ENCODE results near the gene STAG1.

Gene STAG1

DNA sequence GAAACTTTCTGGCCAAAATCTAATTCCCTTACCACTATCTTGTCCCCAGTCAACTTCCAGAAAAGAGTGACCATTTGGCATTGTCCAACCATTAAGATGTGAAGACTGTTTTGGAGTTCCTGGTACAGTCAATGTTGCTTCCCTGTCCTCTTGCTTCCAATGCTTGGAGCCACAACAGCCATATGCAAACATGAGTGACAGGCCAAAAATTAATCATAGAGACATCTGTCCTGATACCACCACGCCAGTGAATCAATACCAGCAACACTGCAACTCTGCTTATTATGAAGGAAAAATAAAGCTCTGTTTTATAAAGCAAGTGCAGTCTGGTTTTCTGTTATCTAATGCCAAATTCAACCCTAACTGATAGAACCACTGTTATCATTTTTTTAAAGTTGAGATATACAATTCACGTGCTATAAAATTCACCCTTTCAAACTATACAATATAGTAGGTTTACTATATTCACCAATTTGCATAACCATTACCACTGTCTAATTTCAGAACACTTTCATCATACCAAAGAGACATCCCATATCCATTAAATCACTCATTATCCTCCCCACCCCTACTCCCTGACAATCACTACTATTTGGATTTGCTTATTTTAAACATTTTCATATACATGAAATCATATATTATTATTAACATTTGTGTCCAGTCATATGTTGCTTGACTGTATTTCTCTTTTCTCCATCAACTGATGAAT, 76.9 kb downstream of the STAG1 start:
- Histone ChIP-seq H4K20me1 (ENCODE audit: low read depth, low read length) (no peaks in the 10 kb centered on the region), H3K79me2 (ENCODE audit: insufficient read depth, low read length) (peaks cover 96% of the 10 kb centered on the region)

DNA sequence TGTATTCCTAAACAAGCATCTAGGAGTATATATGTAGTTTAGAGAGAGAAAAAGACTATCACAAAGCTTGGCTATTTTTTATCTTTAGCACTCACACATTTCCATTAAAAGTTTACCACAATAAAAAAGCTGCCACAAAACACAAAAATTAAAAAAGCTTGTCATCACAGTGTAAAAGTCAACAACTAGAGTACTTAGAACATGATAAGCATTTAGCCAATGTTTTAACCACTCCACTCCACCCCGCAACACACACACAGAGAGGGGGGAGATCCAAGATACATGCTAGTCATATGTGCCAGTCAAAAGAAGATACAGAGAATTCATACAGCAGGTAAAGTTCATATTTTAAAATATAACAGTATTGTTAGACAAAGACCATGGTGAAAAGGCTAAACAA, 79.7 kb downstream of the STAG1 start:
- Histone ChIP-seq H3K79me2 (ENCODE audit: insufficient read depth, low read length) (peaks cover 94% of the 10 kb centered on the region), H3K4me3 (ENCODE audit: insufficient read depth, low read length, poor library complexity, severe bottlenecking) (no peak overlapping the region), H2AFZ (ENCODE audit: low read depth, low read length, severe bottlenecking) (no peak overlapping the region), H3F3A (ENCODE audit: insufficient read depth) (0 out of 2 replicates have a peak, but pooled peaks cover 7% of the 10 kb centered on the region), H3K27me3 (ENCODE audit: low read length) (no peaks in the 10 kb centered on the region), H3K9me2 (replicated peaks; ENCODE audit: insufficient read depth, low read length) (no peaks in the 10 kb centered on the region), H4K20me1 (ENCODE audit: low read depth, low read length) (no peaks in the 10 kb centered on the region), H3K27ac (ENCODE audit: low read depth, low read length) (no peak overlapping the region), H3K9me3 (ENCODE audit: insufficient read depth, low read length) (no peaks in the 10 kb centered on the region), H3K36me3 (ENCODE audit: low read length) (no peaks in the 10 kb centered on the region), H3K4me2 (ENCODE audit: low read depth, low read length, poor library complexity, severe bottlenecking) (no peak overlapping the region), H3K9ac (ENCODE audit: low read length) (no peak overlapping the region)
- TF ChIP-seq EZH2phosphoT487 (conservative IDR thresholded peaks at IDR 0.05; ENCODE audit: low read length) = no peak
- TF ChIP-seq, protein P1, sequence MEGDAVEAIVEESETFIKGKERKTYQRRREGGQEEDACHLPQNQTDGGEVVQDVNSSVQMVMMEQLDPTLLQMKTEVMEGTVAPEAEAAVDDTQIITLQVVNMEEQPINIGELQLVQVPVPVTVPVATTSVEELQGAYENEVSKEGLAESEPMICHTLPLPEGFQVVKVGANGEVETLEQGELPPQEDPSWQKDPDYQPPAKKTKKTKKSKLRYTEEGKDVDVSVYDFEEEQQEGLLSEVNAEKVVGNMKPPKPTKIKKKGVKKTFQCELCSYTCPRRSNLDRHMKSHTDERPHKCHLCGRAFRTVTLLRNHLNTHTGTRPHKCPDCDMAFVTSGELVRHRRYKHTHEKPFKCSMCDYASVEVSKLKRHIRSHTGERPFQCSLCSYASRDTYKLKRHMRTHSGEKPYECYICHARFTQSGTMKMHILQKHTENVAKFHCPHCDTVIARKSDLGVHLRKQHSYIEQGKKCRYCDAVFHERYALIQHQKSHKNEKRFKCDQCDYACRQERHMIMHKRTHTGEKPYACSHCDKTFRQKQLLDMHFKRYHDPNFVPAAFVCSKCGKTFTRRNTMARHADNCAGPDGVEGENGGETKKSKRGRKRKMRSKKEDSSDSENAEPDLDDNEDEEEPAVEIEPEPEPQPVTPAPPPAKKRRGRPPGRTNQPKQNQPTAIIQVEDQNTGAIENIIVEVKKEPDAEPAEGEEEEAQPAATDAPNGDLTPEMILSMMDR (IDR thresholded peaks at IDR 0.05; ENCODE audit: insufficient read depth, low read length, poor library complexity, severe bottlenecking) = no peak

More for the DNA sequence above, 76.9 kb downstream of the STAG1 start:
- no peaks in the 10 kb centered on the region for H3K27me3 ChIP-seq (ENCODE audit: low read length)
- no peaks in the 10 kb centered on the region for H3K36me3 ChIP-seq (ENCODE audit: low read length)
- no peak overlapping the region for H3K4me3 ChIP-seq (ENCODE audit: insufficient read depth, low read length, poor library complexity, severe bottlenecking)
- peaks cover 7% of the 10 kb centered on the region; the same call in 1 of the 2 replicates for H3F3A ChIP-seq (ENCODE audit: insufficient read depth)
- TF ChIP-seq EZH2phosphoT487 (conservative IDR thresholded peaks at IDR 0.05; ENCODE audit: low read length) = no peak
- TF ChIP-seq, protein P1 (IDR thresholded peaks at IDR 0.05; ENCODE audit: insufficient read depth, low read length, poor library complexity, severe bottlenecking) = no peak
- no peak overlapping the region for H2AFZ ChIP-seq (ENCODE audit: low read depth, low read length, severe bottlenecking)
- H3K9me3 ChIP-seq (ENCODE audit: insufficient read depth, low read length) = no peaks in the 10 kb centered on the region
- no peak overlapping the region for H3K9ac ChIP-seq (ENCODE audit: low read length)
- H3K9me2 ChIP-seq (replicated peaks; ENCODE audit: insufficient read depth, low read length) = no peaks in the 10 kb centered on the region
- peak overlapping the region; percentile 66; the same call in 1 of the 2 replicates for H3K27ac ChIP-seq (ENCODE audit: low read depth, low read length)
- H3K4me2 ChIP-seq (ENCODE audit: low read depth, low read length, poor library complexity, severe bottlenecking) = peak overlapping the region; percentile 45

DNA sequence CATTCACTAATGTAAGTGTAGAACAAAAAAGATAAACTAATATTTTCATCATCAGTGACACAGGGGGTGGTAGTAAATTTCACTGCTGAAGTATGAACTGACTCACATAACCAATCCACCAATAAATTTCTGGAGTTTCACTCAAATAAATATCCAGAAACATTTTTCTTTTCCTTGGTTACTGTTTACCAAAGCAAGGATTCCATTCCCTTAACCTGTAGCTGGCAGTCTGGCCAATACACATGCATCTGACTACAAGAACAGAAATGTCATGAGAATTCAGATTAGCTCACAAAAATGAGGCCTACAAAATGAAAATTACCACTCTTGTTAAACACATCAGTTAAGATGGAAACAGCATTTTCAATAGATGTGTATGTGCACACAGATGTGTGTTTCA, 80.3 kb downstream of the STAG1 start:
- H3K4me3 ChIP-seq (ENCODE audit: insufficient read depth, low read length, poor library complexity, severe bottlenecking) = no peak overlapping the region
- H3K27me3 ChIP-seq (ENCODE audit: low read length) = no peaks in the 10 kb centered on the region
- H3K79me2 ChIP-seq (ENCODE audit: insufficient read depth, low read length) = peaks cover 94% of the 10 kb centered on the region
- H2AFZ ChIP-seq (ENCODE audit: low read depth, low read length, severe bottlenecking) = no peak overlapping the region
- no peaks in the 10 kb centered on the region for H3K9me3 ChIP-seq (ENCODE audit: insufficient read depth, low read length)
- H3K9me2 ChIP-seq (replicated peaks; ENCODE audit: insufficient read depth, low read length) = no peaks in the 10 kb centered on the region
- H3K4me2 ChIP-seq (ENCODE audit: low read depth, low read length, poor library complexity, severe bottlenecking) = no peak overlapping the region
- no peaks in the 10 kb centered on the region for H3K36me3 ChIP-seq (ENCODE audit: low read length)
- TF ChIP-seq, protein P1 (IDR thresholded peaks at IDR 0.05; ENCODE audit: insufficient read depth, low read length, poor library complexity, severe bottlenecking) = no peak
- TF ChIP-seq EZH2phosphoT487 (conservative IDR thresholded peaks at IDR 0.05; ENCODE audit: low read length) = no peak
- 0 out of 2 replicates have a peak, but pooled peaks cover 7% of the 10 kb centered on the region for H3F3A ChIP-seq (ENCODE audit: insufficient read depth)
- H3K27ac ChIP-seq (ENCODE audit: low read depth, low read length) = no peak overlapping the region
- H3K9ac ChIP-seq (ENCODE audit: low read length) = no peak overlapping the region
- no peaks in the 10 kb centered on the region for H4K20me1 ChIP-seq (ENCODE audit: low read depth, low read length)

Data from SU-DHL-6 (cell line).